Hypothalamus (tissue), 51 donors: ENCODE data around the gene PKP1.
A peak's percentile ranks its signal among the peaks of the same experiment; 100 is the strongest.

Source experiments
- DNase-seq, 51 donors: peaks; one replicate each; lab custom pipeline; 2025; lab: John Stamatoyannopoulos, UW

Gene PKP1

DNA sequence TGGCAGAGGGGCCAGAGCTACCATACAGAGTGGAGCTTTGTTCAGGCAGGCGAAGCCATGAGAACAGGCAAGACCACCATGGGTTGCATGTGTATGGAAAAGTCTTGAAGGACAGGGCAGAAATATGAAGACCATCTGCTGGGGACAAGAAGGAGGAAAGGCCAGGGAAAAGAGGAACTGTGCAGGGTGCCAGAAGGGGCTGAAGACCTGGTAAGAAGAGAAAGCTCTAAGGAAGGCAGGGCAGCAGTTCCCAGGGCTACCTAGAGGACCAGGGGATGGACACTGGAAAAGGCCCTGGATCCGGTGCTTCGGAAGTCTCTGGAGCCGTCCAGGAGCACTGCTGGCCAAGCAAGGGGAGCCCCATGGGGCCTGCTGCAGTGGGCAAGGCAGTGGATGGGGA lies 43.4 kb downstream of the PKP1 start:
- no peak for DNase-seq

GRCh38 chr1:201327687-201328240 lies 44.5 kb downstream of the PKP1 start:
- no peak for DNase-seq

- no peak for DNase-seq
These were observed 45.3 kb downstream of the PKP1 start for GRCh38 chr1:201328576-201328975.

GRCh38 chr1:201329286-201329685 lies 46.0 kb downstream of the PKP1 start:
- DNase-seq: no peak

DNA sequence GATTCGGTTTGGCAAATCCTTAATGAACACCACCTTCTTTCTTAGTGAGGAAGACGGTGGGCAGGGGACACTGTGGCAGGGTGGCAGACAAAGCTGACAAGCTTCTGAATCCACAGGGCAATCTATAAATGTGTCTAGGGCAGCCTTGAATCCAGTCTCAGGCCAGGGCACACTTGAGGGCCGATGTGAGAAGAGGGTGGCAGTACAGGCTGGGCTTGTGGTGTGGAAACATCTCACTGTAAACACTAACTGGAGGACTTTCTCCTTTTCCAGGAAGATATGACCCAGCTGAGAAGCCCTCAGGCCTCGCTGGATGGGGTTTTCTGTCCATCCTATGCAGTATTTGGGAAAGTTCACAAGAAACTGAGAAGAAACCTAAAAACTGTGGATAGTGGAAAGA lies 46.5 kb downstream of the PKP1 start:
- no peak for DNase-seq

- no peak for DNase-seq
These were observed 47.2 kb downstream of the PKP1 start for GRCh38 chr1:201330541-201330940.

DNA sequence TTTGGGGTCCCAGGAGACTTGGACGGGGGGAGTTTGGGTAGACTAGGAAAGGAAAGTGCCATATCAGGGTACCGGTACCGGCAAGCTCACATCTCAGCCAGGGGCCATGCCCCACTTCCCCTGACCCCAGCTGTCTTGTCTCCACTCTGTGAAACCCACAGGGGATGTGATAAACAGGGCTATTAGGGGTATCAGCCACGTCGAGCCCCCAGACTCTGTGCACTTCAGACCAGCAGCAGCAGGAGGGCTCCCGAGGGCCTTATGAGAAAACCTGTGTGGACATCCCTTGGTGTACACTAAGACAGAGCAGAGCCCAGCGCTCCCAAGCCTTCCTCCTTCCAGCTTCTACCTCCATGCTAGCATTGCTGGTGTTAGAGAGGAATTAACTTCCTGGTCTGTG lies 47.9 kb downstream of the PKP1 start:
- no peak for DNase-seq

- no peak for DNase-seq
These were observed 48.7 kb downstream of the PKP1 start for GRCh38 chr1:201332021-201332420.

DNA sequence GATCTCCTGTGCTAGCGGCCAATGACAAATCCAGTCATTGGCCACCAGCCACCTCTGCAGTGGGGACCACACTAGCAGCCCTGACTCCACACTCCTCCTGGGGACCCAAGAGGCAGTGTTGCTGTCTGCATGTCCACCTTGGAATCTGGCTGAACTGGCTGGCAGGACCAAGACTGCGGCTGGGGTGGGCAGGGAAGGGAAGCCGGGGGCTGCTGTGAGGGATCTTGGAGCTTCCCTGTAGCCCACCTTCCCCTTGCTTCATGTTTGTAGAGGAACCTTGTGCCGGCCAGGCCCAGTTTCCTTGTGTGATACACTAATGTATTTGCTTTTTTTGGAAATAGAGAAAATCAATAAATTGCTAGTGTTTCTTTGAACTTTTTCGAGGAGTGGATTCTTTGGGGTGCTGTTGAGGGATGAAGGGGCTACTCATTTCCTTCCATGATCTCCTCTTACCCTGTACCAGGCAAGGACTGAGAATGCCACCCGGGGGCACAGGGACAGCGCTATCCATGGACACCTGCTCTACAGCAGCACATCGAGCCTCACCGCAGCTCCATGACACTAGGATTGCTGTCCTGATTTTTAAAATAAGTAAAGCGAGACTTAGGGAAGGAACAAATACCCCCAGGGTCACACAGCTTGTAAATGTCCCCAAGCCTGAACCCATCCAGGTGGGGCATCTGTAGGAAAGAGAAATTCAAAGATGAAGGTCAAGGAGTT lies 49.5 kb downstream of the PKP1 start:
- no peak for DNase-seq

DNA sequence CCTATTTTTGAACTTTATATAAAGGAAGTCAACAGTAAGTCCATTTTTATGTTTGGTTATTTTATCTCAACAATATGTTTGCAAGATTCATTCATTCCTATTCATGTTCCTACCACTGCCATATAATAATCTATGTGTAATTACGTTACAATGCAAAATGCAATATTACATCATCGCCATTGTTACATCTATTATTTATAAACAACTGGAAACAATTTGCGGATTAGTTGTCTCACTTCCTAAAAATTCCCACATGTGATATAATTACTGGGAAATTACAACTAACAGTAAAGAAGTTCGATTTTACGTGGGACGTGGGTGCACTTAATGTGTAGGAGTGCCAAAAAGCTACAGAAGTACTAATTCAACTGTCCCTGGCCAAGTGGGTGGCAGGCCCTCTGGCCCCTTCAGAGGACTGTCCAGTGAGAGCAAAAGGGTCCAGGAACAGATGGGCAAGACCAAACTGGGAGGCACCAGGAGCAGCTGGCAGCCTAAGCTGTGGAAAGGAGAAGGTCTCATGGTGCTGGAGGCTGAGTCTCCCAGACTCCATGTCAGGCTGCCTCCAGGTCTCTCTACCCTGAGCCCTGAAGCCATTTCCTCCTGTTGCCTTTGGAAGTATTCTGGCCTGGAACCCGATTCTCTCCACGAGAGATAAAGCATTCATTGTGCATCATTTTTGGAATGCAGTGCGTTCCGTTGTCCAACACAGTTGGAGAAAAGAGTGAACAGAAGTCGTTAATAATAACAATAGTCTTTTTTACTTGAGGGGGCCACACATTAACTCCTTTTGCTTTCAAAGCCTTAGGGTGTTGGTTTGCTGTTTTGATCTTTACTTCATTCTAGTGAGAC lies 51.2 kb downstream of the PKP1 start:
- DNase-seq: no peak

GRCh38 chr1:201335174-201335870 lies 52.0 kb downstream of the PKP1 start:
- no peak for DNase-seq

- DNase-seq: no peak
These were observed 52.6 kb downstream of the PKP1 start for GRCh38 chr1:201335901-201336300.

- DNase-seq: no peak
These were observed 53.6 kb downstream of the PKP1 start for GRCh38 chr1:201336711-201337450.

GRCh38 chr1:201341377-201341776 lies 58.1 kb downstream of the PKP1 start:
- DNase-seq: no peak

DNA sequence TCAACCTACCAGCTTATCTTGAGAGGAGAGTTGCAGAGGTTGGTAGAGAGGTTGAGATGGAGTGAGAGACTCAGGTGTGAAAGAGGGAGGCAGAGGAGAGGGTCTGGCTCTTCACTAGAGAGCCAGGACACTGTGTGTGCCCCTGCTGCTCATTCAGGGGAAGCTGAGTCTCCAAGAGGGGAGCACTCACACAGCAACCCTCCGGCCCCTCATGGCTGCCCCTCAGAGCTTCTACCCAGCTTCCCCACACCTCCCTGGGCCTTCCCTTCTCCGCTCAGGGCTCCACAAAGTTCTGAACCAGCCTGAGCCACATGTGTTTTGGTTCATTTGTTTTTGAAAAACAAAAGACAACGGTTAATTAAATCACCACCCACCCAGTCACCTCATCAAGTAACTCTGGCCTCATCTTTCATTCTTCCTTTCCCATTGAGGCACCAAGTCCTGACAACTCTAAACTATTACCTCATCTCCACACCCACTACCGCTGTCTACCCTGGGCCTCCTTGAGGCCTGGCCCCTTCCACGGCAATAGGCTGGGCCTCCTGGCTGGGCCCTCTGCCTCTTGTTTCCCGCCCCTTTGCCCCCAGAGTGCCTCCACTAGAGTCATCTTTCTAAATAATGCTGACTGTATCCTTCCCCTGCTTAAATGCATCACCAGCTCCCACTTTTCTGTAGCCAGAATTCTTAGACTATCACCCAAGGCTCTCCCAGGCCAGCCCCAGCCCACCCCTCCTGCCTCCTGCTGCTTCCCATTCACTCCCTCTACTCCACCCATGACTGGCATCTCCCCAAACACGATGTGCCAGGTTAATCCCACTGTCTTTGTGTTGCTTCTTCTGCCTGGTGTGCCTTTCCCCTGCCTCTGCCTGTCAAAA lies 61.1 kb downstream of the PKP1 start:
- DNase-seq: no peak

DNA sequence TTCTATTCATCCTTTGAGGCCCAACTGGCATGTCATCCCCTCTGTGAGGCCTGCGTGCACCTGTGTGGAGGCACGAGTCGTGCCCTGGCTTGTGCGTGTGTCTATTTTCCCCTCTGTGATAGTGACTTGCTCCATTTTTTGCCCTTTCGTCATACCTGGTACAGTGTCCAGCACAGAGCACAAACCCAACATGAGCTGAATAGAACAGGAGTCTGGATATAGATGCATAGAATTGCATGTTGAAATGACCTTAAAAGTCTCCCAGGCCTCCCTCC lies 61.7 kb downstream of the PKP1 start:
- DNase-seq: no peak

- DNase-seq: peak in 1 of 51 donors; percentile 5
These were observed 63.1 kb downstream of the PKP1 start for GRCh38 chr1:201346337-201346939.

DNA sequence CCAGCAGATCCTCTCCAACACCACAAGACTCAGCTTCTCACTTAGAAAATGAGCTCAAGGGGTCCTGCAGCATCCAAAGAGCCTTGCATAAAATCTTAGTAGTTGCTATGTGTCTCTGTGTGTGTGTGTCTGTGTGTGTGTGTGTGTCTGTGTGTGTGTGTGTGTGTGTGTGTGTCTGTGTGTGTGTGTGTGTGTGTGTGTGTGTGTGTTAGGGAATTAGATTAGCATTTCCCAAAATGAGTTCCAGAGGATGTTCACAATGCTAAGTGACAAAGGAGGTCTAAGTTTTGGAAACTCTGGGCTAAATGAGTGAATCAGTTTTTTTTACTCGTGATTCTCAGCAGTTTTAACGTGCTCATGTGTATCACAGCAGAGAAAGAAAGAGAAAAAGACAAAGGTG lies 63.7 kb downstream of the PKP1 start:
- no peak for DNase-seq

GRCh38 chr1:201347498-201348210 lies 64.3 kb downstream of the PKP1 start:
- no peak for DNase-seq
